HG02981 (cell line): Measurements from ENCODE around the gene PDE4B.

Experiments
- ATAC-seq: cut with Tn5 transposase; IDR thresholded peaks from one replicate; pipeline ENCODE4 v1.9.1; 2021; ENCODE audit warnings: mild to moderate bottlenecking, moderate library complexity; ENCODE audit not compliant: unreplicated experiment

PDE4B gene

DNA sequence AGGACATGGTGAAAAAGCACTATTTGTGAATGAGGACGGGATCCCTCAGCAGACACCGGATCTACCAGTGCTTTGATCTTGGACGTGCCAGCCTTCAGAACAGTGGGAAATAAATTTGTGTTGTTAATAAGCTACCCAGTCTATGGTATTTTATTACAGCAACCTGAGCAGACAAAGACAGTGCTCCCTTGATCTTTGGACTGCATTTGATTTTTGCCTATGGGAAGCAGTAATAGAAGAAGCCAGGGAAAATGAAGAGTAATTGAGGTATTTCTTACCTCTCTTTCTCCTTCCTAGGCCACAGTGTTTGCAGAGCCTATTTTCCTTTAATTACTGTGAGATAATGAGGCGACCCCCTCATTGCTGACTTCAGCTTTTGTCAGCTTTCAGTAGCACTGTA is 87.9 kb downstream of the PDE4B start:
- no peak for ATAC-seq

DNA sequence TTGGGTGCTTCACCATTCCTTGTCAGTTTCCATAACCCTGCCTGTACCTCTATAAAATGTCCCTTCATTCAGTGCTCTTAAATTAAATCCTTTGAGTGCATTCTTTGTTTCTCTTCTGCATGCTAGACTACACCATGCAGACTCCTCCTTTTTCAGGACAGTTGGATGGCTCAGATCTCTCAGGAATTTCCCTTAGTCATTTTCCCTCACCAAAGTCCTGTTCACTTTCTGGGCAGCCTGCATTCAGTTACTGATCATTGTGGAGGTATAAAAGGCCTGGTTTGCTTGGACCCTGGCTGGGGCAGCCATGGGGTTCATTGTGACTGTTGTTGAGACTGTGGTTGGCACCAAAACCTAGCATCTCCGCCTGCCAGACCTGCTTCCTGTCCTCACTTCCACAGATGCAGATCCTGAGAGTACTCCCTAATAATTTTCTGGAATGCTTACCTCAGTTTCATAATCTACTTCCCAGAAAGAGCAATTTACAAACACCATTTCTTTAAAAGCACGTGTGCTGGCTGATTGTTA is 88.4 kb downstream of the PDE4B start:
- no peak for ATAC-seq

DNA sequence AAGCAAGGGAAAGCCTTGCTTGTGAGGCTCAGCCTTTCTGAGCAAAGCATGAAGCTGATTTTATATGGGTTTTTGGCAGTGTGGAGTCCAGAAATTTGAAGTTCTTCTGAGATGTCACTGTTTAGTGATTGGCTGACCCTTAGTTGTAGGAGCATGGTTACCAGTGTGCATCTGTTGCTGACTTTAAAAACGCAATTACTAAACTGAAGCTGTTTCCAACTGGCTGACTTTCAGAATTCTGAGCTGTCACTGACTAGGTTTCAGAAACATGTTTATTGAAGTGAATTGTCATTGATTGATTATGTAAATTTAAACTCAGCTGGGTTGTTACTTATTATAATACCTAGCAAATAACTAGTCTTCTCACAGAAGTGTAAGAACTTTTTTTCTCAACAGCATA is 89.4 kb downstream of the PDE4B start:
- ATAC-seq = peak; percentile 78

DNA sequence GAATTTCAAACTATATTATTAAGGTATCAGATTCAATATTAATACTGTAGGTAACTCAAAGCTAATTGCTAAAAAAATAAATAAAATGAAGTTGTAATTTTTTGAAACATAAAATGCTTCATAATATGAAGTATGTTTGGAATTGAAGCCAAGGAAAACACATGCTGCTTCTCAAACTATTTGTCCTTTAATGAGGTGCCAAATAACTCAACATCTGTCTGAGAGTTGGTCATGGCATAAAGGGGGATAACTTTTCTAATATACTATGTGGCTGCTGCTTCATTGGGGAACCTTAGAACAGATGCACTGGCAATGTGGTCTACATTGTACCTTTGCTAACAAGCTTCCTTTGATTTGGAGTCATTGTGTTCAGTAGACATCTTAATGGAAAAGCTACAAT is 96.7 kb downstream of the PDE4B start:
- ATAC-seq = no peak

DNA sequence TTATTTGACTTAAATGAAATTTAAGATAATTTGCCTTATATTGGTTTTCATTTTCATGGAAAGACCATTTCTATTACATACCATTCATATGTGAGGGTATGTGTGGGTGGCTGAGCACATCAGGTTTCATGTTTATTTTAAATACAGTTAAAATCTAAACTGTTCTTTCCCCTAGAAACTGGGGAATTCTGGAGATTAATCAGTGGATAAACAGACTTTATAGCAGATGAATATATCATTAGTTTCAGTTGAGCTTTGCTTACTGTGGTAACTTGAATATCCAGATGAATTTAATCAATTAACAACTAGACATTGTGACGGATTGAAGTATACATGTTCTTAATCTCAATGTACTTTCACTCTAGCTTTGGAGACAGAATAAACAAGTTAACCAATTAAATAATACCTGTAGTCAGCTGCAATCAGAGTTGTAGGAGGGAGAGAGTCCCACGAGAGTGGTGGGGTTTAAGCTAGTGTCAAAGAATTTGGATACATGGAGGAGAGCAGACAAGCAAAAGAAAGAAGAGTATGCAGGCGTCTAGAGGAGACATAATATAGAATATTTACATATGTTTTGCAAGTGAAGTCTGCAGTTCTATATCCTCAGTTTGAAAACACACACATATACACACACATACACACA is 97.6 kb downstream of the PDE4B start:
- ATAC-seq = no peak

DNA sequence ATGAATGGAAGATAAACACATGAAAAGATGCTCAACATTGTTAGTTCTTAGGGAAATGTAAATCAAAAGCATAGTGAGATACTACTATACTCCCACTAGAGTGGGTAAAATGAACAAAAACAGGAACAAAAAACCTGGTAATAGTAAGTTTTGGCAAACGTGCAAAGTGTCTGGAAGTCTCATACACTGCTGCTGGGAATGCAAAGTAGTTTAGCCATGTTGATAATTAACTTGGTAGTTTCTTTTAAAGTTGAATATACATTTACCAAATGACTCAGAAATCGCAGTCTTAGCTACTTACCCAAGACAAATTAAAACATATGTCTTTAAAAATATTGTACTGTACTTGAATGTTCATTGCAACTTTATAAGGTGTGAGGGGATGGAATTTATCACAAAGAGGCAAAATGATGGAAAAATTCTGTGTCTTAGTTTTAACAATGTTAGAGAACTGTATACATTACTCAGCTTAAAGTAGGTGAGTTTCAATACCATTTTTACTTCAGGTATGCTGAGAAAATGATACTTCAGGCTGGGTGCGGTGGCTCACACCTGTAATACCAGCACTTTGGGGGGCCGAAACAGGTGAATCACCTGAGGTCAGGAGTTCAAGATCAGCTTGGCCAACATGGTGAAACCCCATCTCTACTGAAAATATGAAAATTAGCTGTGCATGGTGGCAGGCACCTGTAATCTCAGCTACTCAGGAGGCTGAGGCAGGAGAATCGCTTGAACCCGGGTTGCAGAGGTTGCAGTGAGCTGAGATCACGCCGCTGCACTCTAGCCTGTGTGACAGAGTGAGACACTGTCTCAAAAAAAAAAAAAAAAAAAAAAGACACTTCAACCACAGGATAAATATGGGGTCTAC is 102.3 kb downstream of the PDE4B start:
- ATAC-seq = peak; percentile 85

DNA sequence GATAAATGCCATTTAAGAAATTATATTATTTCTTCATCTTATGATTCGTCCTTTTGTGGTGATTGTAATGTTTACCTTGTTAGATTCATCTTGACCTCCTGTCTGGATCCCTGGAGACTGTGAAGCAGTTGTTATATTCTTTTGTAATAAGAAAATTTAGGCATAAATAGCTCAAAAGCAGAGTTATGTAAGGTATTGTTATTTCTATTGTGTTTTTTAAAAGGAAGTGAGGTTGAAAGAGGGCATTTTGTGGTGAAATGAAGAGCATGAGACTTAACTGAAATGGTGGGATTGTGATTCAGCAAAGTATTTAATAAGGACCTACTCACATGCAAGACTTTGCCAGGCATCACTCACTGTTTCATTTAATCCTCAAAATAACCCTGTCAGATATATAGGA is 104.0 kb downstream of the PDE4B start:
- ATAC-seq = no peak

DNA sequence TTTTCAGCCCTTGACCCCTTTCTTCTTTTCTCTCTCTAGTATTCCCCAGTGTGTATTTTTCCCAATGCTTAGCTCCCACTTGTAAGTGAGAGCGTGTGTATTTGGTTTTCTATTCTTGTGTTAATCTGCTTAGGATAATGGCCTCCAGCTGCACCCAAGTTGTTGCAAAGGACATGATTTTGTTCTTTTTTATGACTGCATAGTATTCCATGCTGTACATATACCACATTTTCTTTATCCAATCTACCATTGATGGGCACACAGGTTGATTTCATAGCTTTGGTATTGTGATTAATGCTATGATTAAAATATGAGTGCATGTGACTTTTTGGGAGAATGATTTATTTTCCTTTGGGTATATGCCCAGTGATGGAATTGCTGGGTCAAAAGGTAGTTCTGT is 104.8 kb downstream of the PDE4B start:
- ATAC-seq = no peak

DNA sequence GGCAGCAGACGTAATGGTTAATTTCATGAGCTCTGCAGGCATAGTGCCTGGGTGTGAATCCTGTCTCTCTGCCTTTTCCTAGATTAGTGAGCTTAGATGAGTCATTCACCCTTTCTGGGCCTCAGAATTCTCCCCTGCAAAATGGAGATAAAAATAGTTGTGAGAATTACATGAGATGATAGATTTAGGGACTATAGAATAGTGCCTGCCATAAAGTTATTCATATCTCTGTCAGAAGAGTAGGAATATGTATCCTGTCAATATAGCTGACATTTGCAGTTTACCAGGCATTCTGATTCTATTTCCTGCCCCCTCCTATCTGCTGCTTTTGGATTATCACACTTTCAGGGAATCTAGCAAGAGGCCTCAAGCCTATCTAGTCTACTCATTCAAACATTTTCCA is 112.0 kb downstream of the PDE4B start:
- no peak for ATAC-seq

DNA sequence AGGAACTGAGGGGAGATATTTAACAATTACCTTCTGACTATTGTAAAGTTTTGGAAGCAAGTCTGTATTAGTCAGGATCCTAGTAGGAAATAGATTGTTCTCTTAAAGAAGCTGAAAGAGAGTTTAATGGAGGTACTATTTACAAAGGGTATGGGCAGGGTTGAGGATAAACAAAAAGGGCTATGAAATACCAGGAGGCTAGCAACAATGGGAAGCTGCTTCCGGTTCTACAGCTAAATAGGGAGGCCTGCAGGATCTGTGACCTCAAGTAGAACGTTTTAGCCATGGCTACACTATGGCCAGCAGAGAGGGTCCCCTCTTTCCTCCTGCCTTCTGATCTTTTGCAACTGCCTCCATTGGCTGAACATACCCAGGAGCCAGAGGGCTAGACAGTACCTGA is 117.7 kb downstream of the PDE4B start:
- ATAC-seq = no peak

DNA sequence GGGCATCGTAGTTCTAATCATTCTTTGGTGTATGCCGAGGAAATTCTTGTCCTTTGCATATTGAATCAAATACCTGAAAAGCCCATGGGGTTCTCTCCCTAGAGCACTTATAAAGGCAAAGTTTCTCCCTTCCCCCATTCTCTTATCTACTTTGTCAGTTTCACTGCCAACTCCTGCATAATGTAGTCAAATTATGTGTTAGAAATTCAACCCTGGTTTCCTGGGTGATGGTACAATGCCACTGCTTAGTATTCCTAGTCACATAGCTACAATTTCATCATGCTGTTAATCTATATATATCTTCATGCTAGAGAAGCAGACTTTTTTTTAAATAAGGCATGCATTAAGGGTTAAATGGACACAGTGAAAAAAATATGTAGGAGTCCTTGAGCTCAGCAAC is 119.0 kb downstream of the PDE4B start:
- ATAC-seq = no peak

DNA sequence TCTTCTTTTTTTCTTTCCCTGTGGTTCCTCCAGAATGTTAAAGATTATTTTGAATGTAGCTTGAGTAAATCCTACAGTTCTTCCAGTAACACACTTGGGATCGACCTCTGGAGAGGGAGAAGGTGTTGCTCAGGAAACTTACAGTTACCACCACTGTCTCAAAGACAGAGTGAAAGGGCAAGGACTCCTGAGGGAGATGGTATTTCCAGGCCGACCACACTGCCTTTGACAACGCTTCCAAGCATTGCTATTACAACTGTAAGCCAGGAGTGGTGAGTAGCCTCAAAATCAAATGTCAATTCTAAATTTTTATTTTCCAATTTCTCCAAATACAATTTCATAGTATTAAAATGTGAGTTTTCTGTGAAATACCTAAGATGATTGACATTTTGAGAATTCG is 125.9 kb downstream of the PDE4B start:
- ATAC-seq = no peak

DNA sequence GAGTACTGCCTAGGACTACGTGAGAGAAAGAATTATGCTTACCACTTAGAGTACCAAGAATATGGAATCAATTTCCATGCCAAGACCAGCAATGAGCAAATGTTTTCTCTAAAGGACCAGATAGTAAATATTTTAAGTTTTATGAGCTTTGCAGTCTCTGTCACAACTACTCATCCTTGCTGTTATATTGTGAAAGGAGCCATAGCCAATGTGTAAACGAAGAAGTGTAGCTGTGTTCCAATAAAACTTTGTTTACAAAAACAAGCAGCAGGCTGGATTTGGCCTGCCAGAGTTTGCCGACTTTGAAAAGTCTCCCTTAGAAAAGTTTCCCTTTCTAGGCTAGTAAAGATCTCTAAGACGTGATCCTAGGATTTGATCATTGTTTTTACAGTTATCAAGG is 128.8 kb downstream of the PDE4B start:
- ATAC-seq = no peak

DNA sequence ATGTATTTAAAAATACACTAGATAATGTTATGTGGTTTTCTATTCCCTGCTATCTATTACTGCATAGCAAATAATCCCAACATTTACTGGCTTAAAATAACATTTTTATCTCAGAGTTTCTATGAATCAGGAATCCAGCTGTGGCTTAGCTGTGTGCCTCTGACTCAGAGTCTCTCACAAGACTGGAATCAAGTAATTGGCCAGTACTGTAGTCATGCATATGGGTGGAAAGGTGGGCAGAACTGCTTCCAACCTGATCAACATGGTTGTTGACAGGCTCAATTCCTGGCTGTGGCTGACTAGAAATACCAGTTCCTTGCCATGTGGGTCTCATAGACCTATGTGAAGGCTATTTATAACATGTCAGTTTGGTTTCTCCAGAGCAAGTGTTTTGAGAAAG is 131.8 kb downstream of the PDE4B start:
- no peak for ATAC-seq

DNA sequence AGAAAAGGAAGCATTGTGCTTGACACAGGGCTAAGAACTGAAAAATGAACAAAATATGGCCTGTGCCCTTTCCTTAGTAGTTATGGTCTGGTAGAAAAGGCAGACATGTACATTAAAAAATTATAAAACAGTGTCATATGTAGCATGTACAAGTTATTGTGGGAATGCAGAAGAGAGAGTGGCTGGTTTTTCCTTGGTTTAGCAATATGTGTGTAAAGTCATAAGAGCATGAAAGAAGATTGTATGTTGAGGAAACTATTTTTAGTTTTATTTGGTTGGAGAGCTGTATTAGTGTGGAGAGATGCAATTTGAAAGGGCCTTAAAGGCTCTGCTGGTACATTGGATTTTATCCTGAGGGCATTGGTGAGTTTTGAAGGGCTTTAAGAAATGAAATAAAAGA is 145.8 kb downstream of the PDE4B start:
- no peak for ATAC-seq

DNA sequence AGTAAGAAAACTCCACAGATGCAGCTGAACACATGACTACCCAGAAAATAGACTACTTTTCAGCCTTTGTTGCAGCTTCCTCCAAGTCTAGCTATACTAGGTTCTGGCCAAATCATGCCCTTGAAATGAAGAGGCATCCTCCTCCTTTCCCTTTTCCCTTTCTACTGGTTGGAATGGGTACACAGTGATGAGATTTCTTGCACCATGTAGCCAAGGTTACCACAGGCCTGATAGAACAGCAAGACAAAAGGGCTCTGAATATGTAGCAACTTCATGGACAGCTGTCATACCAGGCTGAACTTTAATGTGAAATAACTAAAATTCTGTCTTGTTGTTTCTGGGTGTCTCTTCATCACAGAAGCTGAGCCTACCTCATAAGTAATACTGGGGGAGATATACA is 146.5 kb downstream of the PDE4B start:
- ATAC-seq = no peak

DNA sequence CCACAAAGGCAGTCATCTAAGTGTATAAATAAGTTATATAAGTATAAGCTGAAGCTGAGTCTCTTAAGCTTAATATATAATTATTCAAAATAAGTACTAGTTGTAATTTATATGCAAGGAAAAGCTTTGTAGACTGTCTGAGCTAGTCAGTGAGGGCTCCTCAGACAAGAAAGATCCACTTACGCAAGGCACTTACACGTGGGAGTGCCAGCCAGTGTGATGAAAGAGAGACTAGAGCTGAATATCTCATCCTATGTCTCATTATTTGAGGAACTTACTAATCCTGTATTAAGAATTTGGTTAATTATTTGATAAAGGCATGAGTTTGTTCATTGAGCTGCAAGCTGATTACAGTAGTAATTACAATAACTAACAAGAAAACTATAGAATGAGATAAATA is 146.9 kb downstream of the PDE4B start:
- ATAC-seq = no peak

DNA sequence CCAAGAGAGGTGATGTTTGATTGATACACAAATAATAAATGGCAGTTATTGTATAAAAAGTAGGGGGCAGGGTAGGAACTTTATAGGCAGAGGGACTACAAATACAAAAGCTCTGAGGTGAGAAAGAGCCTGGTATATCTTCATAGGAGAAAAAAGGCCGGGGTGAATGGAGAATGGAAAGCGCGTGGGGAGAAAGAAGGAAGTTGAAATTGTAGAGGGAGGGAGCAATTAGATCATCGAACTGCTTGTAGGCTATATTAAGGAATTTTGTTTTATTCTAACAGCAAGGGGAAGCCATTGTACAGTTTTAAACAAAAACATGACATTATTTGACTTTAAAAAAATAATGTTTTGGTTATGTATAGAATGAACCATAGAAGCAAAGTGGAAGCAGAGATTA is 147.4 kb downstream of the PDE4B start:
- no peak for ATAC-seq

DNA sequence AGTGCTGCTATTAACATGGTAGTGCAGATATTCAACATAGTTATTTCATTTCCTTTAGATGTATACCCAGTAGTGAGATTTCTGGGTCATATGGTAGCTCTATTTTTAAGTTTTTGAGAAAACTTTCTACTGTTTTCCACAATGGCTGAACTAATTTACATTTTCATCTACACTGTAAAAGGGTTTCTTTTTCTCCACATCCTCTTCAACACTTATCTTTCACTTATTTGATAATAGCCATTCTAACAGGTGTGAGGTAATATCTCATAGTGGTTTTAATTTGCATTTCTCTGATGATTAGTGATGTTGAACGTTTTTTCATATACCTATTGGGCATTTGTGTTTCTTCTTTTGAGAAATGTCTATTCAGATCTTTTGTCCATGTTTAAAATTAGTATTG is 149.8 kb downstream of the PDE4B start:
- ATAC-seq = no peak

DNA sequence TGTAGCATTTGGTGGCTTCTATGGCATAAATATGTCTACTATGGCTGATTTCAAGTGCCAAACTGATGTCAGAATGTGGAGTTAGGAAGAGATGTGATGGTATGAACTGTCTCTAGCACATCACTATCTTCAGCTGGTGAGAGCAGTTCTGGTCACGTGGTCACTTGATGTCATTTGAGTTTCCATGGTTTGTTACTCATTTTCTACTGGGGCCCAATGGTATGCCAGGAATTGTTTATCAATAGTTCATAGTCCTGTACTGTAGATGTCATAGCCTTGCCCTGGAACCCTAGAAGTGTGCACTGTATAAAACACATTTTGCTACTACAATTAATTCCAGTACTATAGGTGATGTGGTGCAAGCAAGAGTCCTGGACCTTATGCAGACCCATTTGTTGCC is 153.7 kb downstream of the PDE4B start:
- ATAC-seq = no peak

DNA sequence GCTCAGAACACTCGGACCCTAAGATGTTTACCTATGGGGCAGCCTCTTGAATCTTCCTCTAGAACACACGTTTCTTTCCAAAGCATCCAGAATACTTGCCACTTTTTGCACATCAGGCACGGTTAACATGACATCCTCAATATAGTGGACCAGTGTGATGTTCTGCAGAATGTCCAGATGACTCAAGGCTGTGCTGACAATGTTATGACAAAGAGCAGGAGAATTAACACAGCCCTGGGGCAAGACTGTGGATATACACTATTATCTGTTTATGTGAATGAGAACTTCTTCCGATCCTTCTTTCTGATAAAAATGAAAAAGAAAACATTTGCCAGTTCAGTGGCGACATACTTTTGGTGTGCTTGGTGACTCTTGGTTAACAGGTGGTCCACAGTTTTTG is 154.3 kb downstream of the PDE4B start:
- ATAC-seq = no peak

DNA sequence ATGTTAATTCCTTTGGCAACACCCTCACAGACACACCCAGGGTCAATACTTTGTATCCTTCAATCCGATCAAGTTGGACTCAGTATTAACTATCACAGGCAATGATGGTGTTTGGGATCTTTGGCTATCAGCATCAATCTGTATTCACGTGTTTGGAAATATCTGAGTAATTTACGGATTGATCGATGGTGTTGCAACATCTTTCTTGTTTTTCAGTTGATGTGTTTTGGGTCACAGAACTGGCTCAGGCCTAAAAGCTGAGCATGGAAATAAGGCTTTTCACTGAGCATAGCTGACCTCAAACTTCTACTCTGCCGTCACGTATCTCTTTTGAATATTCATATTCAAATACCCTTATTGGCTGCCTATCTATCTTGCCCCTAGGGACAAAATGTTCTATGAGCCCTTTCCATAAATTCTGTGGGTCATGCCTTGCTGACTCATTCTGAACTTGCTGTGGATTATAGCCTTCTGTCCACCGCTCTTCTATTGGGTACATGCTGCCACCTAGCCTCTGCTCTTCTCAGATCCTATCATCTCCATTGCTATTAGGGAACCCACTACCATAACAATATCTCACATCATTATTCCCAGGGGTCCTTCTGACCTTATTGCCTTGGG is 156.0 kb downstream of the PDE4B start:
- no peak for ATAC-seq
